ENCODE results near the gene GSN.

The GSN gene

DNA sequence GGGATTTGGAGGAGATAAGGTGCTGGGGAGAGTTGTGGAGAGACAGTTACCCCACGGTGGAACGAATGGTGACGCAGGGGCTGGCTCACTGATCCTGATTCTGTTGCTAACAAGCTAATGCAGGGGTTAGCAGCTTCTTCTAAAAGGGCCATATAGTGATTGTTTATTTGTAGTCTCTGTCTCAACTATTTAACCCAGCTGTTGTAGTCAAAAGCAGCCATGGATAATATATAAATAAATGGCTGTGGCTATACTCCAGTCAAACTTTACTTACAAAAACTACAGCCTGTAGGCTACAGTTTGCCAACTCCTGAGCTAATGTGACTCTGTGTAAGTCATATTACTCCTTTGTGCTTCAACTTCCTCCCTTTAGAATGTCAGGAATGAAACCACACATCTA, 80.3 kb downstream of the GSN start:
- DNase-seq (ENCODE audit: low read depth in 2 of 3, low spot score in 1 of 3) = no peak

GRCh38 chr9:121349009-121349408, 81.0 kb downstream of the GSN start:
- DNase-seq (ENCODE audit: low read depth in 2 of 3, low spot score in 1 of 3) = no peak

DNA sequence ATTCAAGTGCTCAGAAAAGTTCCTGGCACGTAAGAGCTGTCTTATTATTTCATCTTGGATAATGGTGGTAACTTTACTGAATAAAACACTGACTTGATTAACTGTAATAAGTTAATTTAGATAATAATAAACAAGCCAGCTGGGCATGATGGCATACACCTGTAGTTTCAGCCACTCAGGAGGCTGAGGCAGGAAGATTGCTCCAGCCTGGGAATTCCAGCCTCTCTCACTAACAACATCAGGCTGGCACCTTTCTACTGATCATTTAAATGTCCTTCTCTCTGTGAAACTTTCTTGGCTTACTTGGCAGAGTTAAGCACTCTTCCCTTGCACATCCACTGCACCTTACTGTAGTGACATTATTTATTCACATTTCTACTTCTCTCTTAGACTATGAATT, 82.1 kb downstream of the GSN start:
- DNase-seq (ENCODE audit: low read depth in 2 of 3, low spot score in 1 of 3) = no peak

DNA sequence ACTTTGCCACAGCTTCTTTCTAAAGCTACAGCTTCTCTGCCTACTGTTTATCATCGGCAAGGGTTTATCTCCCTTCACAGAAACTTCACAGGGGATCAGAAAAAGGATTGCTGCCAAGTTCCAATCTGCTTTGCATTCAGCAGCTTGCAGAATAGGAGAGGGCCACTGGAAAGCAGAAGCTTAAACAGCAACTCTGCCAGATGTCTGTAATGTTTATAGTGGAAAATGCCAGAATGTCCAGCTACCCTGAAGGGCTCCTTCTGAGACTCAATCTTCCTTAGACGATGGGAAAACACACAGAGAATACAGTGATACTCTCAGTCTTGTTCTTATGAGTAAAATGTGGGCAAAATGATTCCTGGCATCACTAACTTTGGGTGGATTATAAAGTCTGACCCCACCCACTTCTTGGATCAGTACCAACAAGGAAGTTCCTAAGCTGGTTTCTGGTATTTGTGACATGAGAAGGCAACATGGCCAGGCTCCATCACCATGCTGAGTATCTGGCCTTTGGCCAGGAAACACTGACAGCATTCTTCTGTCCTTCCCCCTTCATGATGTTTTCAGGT, 83.1 kb downstream of the GSN start:
- no peak for DNase-seq (ENCODE audit: low read depth in 2 of 3, low spot score in 1 of 3)

DNA sequence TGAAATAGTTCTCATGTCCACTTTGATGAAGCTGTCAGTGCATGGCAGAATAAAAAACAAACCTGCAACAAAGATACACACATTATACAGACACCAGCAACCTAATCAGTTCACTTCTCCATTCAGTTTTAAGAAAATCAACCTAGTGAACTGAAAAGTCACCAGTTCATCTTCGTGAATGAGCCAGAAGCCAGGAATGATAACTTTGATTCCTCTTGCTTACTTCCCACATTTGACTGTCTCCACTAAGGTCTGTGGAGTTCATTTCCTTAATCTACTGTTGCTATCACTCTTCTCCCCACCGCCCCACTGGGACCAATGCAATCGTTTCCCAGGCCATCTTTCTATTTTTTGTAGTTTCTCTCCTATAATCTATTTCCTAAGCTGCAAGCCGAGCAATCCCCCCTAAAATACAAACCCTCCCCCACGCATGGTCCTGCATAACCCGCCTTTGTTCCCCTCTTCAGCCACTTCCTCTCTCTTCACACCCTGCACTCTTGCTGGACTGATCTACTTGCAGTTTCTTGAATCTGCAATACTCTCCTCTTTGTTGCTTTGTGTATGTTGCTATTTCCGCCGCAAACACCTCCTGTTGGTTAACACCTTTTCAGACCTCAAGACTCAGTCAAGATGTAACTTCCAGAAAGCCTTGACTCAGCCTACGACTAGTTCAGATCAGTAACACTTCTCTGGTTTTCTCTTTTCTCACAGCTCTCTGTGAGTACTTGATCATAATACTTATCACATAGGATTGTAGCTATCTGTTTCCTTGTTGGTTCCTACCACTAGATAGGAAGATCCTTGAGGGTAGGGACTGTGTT, 85.5 kb downstream of the GSN start:
- peak in 2 of 3 donors; percentile 9 to 18 for DNase-seq (ENCODE audit: low read depth in 2 of 3, low spot score in 1 of 3)

GRCh38 chr9:121354141-121354540, 86.2 kb downstream of the GSN start:
- DNase-seq (ENCODE audit: low read depth in 2 of 3, low spot score in 1 of 3) = no peak

- DNase-seq (ENCODE audit: low read depth in 2 of 3, low spot score in 1 of 3) = no peak
Observed at GRCh38 chr9:121354762-121355161, 86.8 kb downstream of the GSN start.

- no peak for DNase-seq (ENCODE audit: low read depth in 2 of 3, low spot score in 1 of 3)
Observed at GRCh38 chr9:121357011-121357410, 89.0 kb downstream of the GSN start.

GRCh38 chr9:121358751-121359150, 90.8 kb downstream of the GSN start:
- no peak for DNase-seq (ENCODE audit: low read depth in 2 of 3, low spot score in 1 of 3)

DNA sequence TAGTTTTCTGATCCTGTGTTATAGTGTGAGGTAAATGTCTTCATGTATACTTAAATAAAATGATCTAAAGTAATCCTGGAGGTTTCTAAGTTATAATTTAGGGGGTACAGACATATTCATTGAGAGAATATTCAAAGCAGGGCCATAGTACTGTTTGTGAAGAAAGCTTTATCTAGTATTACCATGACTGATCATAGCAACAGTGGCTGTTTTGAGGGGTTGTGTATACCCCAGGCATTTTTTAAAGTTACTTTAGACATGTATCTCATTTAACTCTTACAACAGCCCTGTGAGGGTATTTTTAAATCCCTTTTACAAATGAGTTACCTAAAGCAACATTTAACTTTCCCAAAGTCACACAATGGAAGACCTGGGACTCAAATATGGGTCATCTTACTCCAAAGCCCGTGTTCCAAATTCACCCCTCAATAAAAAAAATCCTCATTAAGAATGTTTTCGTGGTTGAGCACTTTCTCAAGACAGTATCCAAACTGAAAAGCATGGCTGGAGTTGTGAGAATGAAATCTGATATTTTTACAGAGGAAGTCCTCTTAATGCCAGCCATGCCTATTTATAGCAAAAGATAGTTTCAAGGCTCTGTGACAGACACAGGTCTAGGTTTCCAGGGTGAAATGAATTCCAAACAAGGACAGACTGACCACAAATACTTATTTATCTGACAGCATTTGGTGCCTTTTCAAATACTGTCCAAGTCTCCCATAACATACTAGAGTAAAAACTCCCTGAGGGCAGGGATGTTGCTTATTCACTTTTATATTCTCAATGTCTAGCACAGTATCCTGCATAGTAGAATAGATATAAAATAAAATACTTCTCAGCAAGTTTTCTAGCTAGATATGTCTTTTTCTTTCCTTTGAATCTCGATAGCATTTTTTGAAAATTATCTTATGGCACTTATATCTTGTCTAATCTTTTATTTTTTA, 91.7 kb downstream of the GSN start:
- DNase-seq (ENCODE audit: low read depth in 2 of 3, low spot score in 1 of 3) = no peak

- DNase-seq (ENCODE audit: low read depth in 2 of 3, low spot score in 1 of 3) = no peak
Observed at GRCh38 chr9:121360601-121361374, 92.8 kb downstream of the GSN start.

DNA sequence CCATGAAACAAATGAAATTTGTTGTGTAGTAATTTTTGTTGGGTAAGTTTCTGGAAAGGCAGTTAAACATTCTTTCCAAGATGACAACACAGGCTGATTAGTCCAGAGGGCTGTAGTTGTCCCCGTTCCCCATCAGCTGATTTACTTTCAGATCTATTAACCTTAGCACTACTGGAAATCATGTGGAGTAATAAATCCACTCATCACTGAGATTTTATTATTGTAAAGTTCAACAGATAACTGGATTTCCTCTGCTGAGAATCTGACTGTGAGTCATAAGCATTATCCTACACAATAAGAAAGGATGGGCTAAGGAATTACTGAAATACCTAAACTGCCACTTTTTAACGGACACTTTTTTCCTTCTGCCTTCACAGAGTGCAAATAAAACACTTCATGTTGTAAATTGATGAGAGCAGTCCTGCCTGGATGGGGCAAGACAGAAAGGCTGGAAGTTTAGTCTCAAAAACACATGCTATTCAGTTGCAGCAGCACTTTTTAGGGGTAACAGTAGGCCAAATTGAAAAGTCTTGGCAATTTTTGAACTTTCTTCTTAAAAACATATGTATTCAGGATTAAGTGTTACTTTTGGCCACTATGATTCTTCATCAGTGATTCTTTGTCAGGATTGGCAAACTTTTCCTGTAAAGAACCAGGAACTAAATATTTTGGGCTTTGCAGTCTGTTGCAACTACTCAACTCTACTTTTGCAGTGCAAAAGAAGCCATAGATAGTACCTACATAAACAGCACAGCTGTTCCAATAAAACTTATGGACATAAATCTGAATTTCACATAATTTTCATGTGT, 95.1 kb downstream of the GSN start:
- no peak for DNase-seq (ENCODE audit: low read depth in 2 of 3, low spot score in 1 of 3)

DNA sequence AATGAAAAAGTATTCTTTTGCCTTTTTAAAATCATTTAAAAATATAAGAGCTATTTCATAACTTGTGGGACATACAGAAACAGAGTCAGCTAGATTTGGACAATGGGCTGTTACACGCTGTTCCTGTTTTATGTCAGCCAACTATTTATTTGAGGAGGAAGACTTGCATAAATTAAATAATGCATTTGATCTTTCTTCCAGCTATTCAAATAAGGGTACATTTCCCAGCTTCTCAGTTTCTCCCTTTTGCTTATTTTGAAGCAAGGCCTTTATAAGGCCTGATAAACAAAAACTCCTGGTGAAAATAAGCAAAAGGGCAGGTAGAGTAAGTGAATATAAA, 95.6 kb downstream of the GSN start:
- no peak for DNase-seq (ENCODE audit: low read depth in 2 of 3, low spot score in 1 of 3)

DNA sequence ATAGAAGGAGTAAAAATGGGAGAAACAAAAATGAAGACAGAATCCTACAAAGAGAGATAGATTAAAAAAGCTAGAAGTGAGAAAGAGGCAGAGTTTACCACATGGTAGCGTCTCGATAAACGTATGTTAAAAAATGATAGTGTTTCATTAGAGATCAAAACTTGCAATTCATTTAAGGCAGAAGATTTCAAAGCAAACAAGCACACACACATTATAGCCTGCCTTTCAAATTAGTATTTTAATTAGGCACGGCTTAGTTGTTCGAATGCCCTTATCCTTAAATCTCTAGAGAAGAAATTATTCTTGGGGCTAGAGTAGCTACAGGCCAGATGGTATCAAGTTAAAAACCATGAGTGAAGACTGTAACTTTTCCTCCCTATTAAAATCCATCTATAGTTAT, 96.1 kb downstream of the GSN start:
- no peak for DNase-seq (ENCODE audit: low read depth in 2 of 3, low spot score in 1 of 3)

- DNase-seq (ENCODE audit: low read depth in 2 of 3, low spot score in 1 of 3) = no peak
Observed at GRCh38 chr9:121364886-121365285, 96.9 kb downstream of the GSN start.

GRCh38 chr9:121365564-121365963, 97.6 kb downstream of the GSN start:
- DNase-seq (ENCODE audit: low read depth in 2 of 3, low spot score in 1 of 3) = no peak

GRCh38 chr9:121366611-121367192, 98.7 kb downstream of the GSN start:
- DNase-seq (ENCODE audit: low read depth in 2 of 3, low spot score in 1 of 3) = no peak

DNA sequence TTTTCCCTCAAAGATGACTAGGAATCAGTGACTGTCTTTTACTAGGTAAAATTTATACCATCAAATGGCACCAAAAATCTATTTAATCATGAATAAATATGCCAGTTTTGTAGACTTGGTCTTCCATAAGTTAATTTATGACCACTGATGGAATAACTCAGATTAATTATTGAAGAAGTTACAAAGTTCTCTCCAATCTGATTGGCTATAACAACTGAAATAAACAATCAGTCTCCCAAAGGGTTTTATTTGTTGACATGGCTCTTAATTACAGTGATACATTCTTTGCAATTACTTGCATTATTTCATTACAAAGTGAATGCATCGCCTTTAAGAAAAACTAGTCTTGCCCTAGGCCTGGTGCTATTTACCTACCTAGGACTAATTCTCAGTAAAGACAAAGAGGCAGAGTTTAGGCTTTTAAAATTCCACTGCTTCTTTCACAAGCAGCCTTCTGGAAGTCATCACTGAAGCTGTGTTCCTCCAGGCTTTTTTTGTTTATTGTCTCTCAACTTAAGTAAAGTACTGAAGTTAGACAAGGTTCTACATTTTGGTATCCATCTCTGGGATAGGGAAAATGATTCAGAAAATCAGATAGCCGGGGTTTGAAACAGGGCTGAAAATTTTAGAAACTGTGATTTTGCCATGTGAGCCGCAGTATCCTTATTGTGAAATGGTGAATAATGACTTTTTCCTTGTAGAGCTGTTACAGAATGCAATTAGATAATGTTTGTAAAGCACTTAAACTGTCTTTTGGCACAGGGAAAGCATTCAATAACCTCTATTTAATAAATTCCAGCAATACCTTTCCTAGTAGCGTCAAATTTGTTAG, 99.6 kb downstream of the GSN start:
- DNase-seq (ENCODE audit: low read depth in 2 of 3, low spot score in 1 of 3) = no peak

- no peak for DNase-seq (ENCODE audit: low read depth in 2 of 3, low spot score in 1 of 3)
Observed at GRCh38 chr9:121368138-121368522, 100.2 kb downstream of the GSN start.

All from stimulated activated CD4-positive, alpha-beta T cell treated with anti-CD3 and anti-CD28 coated beads, Interleukin-12 subunit alpha, Interleukin-12 subunit beta, amount 100 ng/mL, for 48 hours (primary cell).